B cell (primary cell): ENCODE measurements around the gene GFOD2. TPM values are rescaled to one million over a fixed set of nuclear protein-coding genes. Genes with fewer than 3 reads are reported as not detected.

ENCODE experiments used
- ATAC-seq: fragments of 200-7000 bp; cut with Tn5 transposase; one replicate; pipeline ENCODE4 v1.10.0; 2021; ENCODE audit warnings: low read depth, mild to moderate bottlenecking, moderate number of reproducible peaks, moderate library complexity
- CTCF ChIA-PET: fragments of 350-600 bp; sonication (Branson Sonifier 250); formaldehyde crosslinking; loops from one replicate; lab custom pipeline; 2021; ENCODE audit warnings: antibody characterized with exemption, inconsistent platforms; lab: Charles Lee
- POLR2A ChIA-PET: fragments of 350-600 bp; sonication (Branson Sonifier 250); formaldehyde crosslinking; loops from one replicate; lab custom pipeline; 2021; ENCODE audit warnings: antibody characterized with exemption; lab: Charles Lee
- DNase-seq: peaks from one replicate; pipeline ENCODE4 v3.0.0; 2013
- H2AFZ ChIP-seq: 2 replicates; pipeline ENCODE4 v1.6.1; 2012; ENCODE audit warnings: mild to moderate bottlenecking, low read depth, low read length; ENCODE audit not compliant: insufficient read depth, poor library complexity, severe bottlenecking
- H3K27ac ChIP-seq, 2 donors: 1 replicate in 1 of 2; 2 replicates in 1 of 2; pipeline ENCODE4 v1.5.1; 2012 to 2013; ENCODE audit warnings: low read length in 2 of 2, mild to moderate bottlenecking in 2 of 2, moderate library complexity in 1 of 2
- H3K27me3 ChIP-seq, 4 experiments: fragments of 200-600 bp in 1 of 4; sonication (generic) in 1 of 4; replicated peaks in 1 of 4; 1 replicate in 2 of 4; 2 replicates in 2 of 4; pipeline versions ENCODE4 v1.6.1 to v1.7.0; 2013 to 2016; ENCODE audit warnings: low read length in 3 of 4, mild to moderate bottlenecking in 2 of 4, mixed read lengths in 1 of 4, moderate library complexity in 1 of 4; ENCODE audit not compliant: insufficient read depth in 4 of 4, control insufficient read depth in 3 of 4; ENCODE audit errors: control extremely low read depth in 1 of 4
- H3K36me3 ChIP-seq, 2 experiments: replicated peaks in 1 of 2; 1 replicate in 1 of 2; 2 replicates in 1 of 2; pipeline versions ENCODE4 v1.6.1 to v1.7.1; 2013; ENCODE audit warnings: low read length in 1 of 2; ENCODE audit not compliant: insufficient read depth in 2 of 2, control insufficient read depth in 1 of 2; ENCODE audit errors: control extremely low read depth in 1 of 2, extremely low read depth in 1 of 2
- H3K4me1 ChIP-seq, 2 donors: fragments of 200-600 bp in 1 of 2; sonication (generic) in 1 of 2; 1 replicate in 1 of 2; 2 replicates in 1 of 2; pipeline versions ENCODE4 v1.5.1 to v1.6.1; 2013 to 2017; ENCODE audit warnings: low read length in 2 of 2; ENCODE audit not compliant: control insufficient read depth in 2 of 2, insufficient read depth in 2 of 2
- H3K4me2 ChIP-seq: replicated peaks from 2 replicates; pipeline ENCODE3; 2012; ENCODE audit warnings: mild to moderate bottlenecking, low read depth, low read length; ENCODE audit not compliant: poor library complexity, severe bottlenecking
- H3K4me3 ChIP-seq, 5 experiments: fragments of 200-600 bp in 1 of 5; sonication (generic) in 1 of 5; 1 replicate in 3 of 5; 2 replicates in 2 of 5; pipeline versions ENCODE4 v1.5.1 to v1.7.0; 2011 to 2016; ENCODE audit warnings: low read length in 4 of 5, mild to moderate bottlenecking in 4 of 5, low read depth in 2 of 5, control low read depth in 1 of 5, moderate library complexity in 1 of 5; ENCODE audit not compliant: insufficient read depth in 1 of 5; ENCODE audit errors: control extremely low read depth in 1 of 5, extremely low read depth in 1 of 5
- H3K79me2 ChIP-seq: fragments of 200-600 bp; sonication (generic); one replicate; pipeline ENCODE4 v1.6.0; 2016; ENCODE audit warnings: low read length; ENCODE audit not compliant: control insufficient read depth, insufficient read depth
- H3K9ac ChIP-seq: fragments of 200-600 bp; sonication (generic); 2 replicates; pipeline ENCODE4 v1.6.1; 2017; ENCODE audit warnings: mild to moderate bottlenecking, low read length, moderate library complexity
- H3K9me3 ChIP-seq, 3 donors: one replicate each; pipeline versions ENCODE4 v1.6.1 to v1.7.1; 2013; ENCODE audit warnings: low read length in 2 of 3; ENCODE audit not compliant: control insufficient read depth in 2 of 3, insufficient read depth in 1 of 3; ENCODE audit errors: control extremely low read depth in 1 of 3
- H4K20me1 ChIP-seq: 2 replicates; pipeline ENCODE4 v1.6.0; 2012; ENCODE audit warnings: mild to moderate bottlenecking, low read length; ENCODE audit not compliant: insufficient read depth, control insufficient read depth, poor library complexity, severe bottlenecking
- H3K27ac Mint-ChIP-seq: one replicate; pipeline ENCODE4 v1.8.0; 2021; ENCODE audit warnings: mixed read lengths
- H3K27me3 Mint-ChIP-seq: one replicate; pipeline ENCODE4 v1.8.0; 2021; ENCODE audit warnings: mixed read lengths
- H3K4me1 Mint-ChIP-seq: one replicate; pipeline ENCODE4 v1.8.0; 2021; ENCODE audit warnings: mixed read lengths
- H3K4me3 Mint-ChIP-seq: one replicate; pipeline ENCODE4 v1.8.0; 2021; ENCODE audit warnings: mixed read lengths
- H3K9me3 Mint-ChIP-seq: one replicate; pipeline ENCODE4 v1.8.0; 2022; ENCODE audit warnings: mixed read lengths; ENCODE audit not compliant: insufficient read depth
- CTCF ChIP-seq: fragments of 200-600 bp; IDR thresholded peaks from one replicate; pipeline ENCODE4 v1.8.0; 2022; ENCODE audit warnings: antibody characterized with exemption, mild to moderate bottlenecking
- EZH2 ChIP-seq: IDR thresholded peaks from 2 replicates; pipeline ENCODE4 v1.6.1; 2012; ENCODE audit warnings: borderline replicate concordance, low read depth, mild to moderate bottlenecking, moderate library complexity, low read length; ENCODE audit not compliant: insufficient read depth, poor library complexity, severe bottlenecking
- WGBS: methylation state at CpG from one replicate; pipeline ENCODE4 v1.1.5; 2013; ENCODE audit warnings: missing lambda C conversion rate; ENCODE audit not compliant: insufficient coverage; 5-methylcytosine and 5-hydroxymethylcytosine counted together
- intact Hi-C: fragments of 100-400 bp; cut with micrococcal nuclease; formaldehyde crosslinking; loops from one replicate; pipeline ENCODE4 v1.10.0; 2022
- polyA plus RNA-seq: library from polyadenylated mRNA; depleted of rRNA; stranded (reverse); fragments of >200 nt; gene quantifications from 2 replicates; pipeline ENCODE4 v1.2.3, GENCODE V29; 2012
- total RNA-seq, 2 donors: library from RNA; stranded (reverse); fragments of 120-200 nt in 1 of 2; gene quantifications; 1 replicate in 1 of 2; 2 replicates in 1 of 2; pipeline versions ENCODE4 v1.2.3 to v1.2.4, GENCODE V29; 2013 to 2022

The GFOD2 gene
- total and polyA plus RNA-seq, 2 donors (not counting 1 experiment from before 2014, with no cell fraction given): 11.9 to 18.2 TPM

GRCh38 chr16:67661101-67661761, 57.9 kb downstream of the GFOD2 start:
- peaks cover 0 to 21% of the 10 kb centered on the region in 2 experiments for H3K36me3 ChIP-seq
- Mint-ChIP-seq H3K9me3 (no peaks in the 10 kb centered on the region), H3K27ac (peak overlapping the region; percentile 88), H3K27me3 (no peaks in the 10 kb centered on the region), H3K4me3 (peak overlapping the region; percentile 97), H3K4me1 (peaks cover 39% of the 10 kb centered on the region)
- WGBS: 10% methylated on average over 37 of the region's 39 CpGs
- peak overlapping the region; percentile 81 for H2AFZ ChIP-seq
- H3K4me2 ChIP-seq: peak overlapping the region; percentile 99
- intact Hi-C loops: loop anchor here (2.0 to 10.0 kb wide), 3 partner anchors 182 to 1474 kb away; partner anchors contain the start of genes CHTF8, FHOD1, SLC9A5 and THAP11
- H4K20me1 ChIP-seq: peaks cover 12% of the 10 kb centered on the region
- ChIA-PET POLR2A (interaction anchor here (0.5 to 1.5 kb wide), 4 partner anchors 99 to 274 kb away, joined by 3 to 7 read pairs (median 4); partner anchors contain the start of gene CTCF), CTCF (interaction anchor here (1.3 to 2.2 kb wide), 6 partner anchors 8 to 180 kb away, joined by 3 to 23 read pairs (median 4); partner anchors contain the start of genes ATP6V0D1, CARMIL2 and CTCF)
- H3K9ac ChIP-seq: peak overlapping the region; percentile 73
- no peak for ATAC-seq
- H3K27ac ChIP-seq: peak overlapping the region; percentile 64 to 79
- no peaks in the 10 kb centered on the region for H3K27me3 ChIP-seq
- H3K79me2 ChIP-seq: peaks cover 8% of the 10 kb centered on the region
- TF ChIP-seq EZH2 (no peak), CTCF (no peak)
- DNase-seq: no peak
- H3K4me1 ChIP-seq: peaks cover 20 to 31% of the 10 kb centered on the region in 2 donors
- H3K4me3 ChIP-seq: peak overlapping the region; percentile 48 to 98 (median 81)
- no peaks in the 10 kb centered on the region for H3K9me3 ChIP-seq
